Measurements from ENCODE around the gene NETO1.

NETO1 gene

DNA sequence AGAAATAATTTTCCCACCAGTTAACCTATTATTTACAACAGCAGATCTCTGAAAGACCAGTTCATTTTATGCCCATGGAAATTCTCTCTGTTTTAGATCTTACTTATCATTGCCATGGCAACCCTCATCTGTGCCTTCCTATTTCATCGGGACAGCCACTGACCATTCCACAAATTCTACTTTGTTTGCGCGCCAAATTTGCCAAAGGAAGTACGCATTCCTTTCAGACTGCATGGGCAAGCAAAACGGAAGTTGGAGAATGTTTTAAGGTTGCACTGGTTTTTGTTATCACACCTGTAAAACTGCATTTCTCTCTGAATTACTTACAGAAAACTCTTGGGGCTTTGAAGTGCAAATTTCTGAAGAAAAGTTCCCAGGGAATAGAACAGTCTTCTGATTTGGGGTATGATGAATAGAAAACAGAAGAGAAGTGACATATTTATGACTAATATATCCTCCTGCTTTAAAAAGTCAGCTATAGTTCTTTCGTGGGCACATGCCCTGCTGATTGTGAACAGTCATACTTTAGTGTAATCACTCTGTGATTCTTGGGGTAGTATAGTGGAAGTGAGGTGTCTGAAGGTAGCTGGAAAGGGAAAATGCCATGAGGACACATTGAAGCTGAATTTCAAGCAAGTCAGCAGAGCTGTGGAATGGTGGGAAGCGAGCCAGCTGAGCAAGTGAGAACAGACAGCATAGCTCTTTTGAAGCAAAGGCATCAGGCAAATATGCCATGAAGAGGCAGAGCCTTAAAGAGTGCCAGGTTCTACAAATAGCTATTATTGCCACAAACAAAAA is 20.9 kb downstream of the NETO1 start:
- no peak for DNase-seq (ENCODE audit: low spot score)

- no peak for DNase-seq (ENCODE audit: low spot score)
Measured at GRCh38 chr18:72843743-72844142, 24.0 kb downstream of the NETO1 start.

- no peak for DNase-seq (ENCODE audit: low spot score)
Measured at GRCh38 chr18:72840109-72840508, 27.7 kb downstream of the NETO1 start.

GRCh38 chr18:72834731-72835130 is 33.1 kb downstream of the NETO1 start:
- no peak for DNase-seq (ENCODE audit: low spot score)

DNA sequence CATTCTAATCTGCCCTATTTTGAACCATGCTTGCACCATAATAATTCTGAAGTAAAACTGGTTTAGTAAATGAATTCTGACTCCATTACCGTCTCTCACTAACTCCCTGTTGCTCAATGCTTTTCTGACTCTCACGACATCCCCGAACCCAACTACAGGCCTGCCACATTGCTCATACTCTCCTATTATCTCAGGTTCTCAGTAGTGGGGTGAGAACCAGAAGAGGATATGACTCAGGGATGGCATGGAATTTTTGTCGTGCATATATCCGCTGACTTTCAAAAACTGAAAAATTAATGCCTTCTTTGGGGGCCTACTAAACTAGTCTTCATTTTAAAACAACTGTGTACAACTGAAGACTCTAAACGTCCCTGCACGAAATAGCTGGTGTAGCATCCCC is 34.3 kb downstream of the NETO1 start:
- no peak for DNase-seq (ENCODE audit: low spot score)

DNA sequence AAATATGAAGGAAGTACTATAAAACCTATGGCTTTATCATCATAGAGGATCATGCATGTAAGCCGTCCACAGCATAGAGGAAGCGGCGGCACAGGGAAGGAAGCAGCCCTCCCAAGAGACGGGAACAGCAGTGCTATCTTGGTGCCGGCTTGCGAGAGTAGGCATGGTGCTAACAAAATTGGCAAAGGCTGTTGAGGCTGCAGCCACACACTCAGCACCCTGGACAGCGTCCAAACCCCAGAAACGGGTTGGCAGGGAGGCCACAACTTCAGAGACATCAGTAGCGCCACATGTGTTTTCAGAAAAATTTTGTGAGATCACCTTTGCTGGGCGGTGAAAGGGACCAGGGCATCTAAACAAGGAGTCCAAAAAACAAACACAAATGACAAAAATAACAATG is 37.7 kb downstream of the NETO1 start:
- DNase-seq (ENCODE audit: low spot score), result peak; percentile 11

GRCh38 chr18:72828601-72829000 is 39.2 kb downstream of the NETO1 start:
- DNase-seq (ENCODE audit: low spot score), result no peak

DNA sequence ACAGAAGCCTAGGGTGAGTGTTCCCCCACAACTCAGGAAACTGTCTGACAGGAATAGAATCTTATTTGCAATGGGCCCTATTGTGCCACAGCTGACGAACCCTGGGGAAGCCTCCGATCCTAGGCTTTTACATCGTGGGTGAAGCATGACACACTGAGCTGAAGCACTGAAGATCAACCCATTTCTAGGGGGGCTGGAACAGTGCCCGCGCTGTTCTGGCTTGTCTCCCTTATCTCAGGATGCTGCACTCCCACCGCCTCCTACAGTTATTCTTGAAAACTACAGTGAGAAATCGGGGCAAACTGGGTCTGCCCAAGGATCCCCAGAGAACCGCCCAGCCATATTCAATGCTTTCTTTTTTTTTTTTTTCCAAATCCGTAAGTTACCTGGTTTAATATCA is 41.1 kb downstream of the NETO1 start:
- DNase-seq (ENCODE audit: low spot score), result no peak

- no peak for DNase-seq (ENCODE audit: low spot score)
Measured at GRCh38 chr18:72823345-72823744, 44.4 kb downstream of the NETO1 start.

GRCh38 chr18:72822202-72822601 is 45.6 kb downstream of the NETO1 start:
- DNase-seq (ENCODE audit: low spot score), result no peak

GRCh38 chr18:72820571-72820970 is 47.2 kb downstream of the NETO1 start:
- DNase-seq (ENCODE audit: low spot score), result no peak

DNA sequence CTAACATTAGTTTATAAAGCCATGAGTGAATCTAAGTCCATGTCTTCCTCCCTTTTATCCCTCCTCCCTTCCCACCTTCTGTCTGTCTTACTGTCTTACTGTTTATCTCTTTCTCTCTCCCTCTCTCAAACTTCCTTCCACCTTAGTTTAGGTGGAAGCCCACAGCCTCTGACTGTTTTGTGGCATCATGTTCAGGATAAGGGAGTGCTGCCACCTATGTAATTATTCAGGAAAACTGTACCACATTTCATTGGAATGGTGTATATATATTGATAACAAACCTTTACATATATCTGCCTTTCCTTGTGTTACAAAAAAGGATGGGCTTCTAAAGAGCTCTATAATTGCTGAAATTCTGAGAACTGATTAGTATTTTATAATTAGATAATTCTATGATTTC is 48.7 kb downstream of the NETO1 start:
- no peak for DNase-seq (ENCODE audit: low spot score)

DNA sequence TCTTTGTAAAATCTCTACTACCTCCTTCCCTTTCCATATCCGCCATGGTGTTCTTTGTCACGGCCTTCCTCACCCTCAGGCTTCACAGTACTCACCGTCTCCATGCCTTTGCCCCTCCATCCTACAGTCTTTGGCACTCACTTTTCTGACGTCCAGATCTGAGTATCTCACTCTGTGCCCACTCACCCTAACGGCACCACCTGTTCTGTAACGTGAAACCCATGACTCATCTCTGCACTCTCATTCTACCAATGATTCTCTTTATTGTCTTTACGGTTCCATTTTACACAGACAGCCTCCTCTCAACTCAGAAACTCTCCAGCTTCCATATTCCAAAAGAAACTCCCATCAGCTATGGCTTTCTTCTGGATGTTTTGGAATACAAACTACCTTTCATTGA is 56.7 kb downstream of the NETO1 start:
- no peak for DNase-seq (ENCODE audit: low spot score)

GRCh38 chr18:72808680-72809079 is 59.1 kb downstream of the NETO1 start:
- peak; percentile 33 for DNase-seq (ENCODE audit: low spot score)

DNA sequence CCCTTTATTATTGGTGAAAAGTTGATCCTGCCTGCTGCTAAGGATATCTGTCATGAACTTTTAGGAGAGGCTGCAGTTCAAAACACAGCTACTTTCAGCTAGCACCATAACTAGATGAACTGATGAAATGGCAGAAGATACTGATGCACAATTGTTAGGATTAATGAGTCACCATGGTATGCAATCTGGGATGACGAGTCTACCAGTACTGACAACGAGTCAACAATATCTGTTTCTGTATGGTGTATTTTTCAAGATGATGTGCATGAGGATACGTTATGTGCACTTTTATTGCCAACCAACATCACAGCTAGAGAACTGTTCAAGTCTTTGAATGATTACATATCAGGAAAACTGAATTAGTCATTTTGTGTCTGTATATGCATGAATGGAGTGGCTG is 68.7 kb downstream of the NETO1 start:
- no peak for DNase-seq (ENCODE audit: low spot score)

DNA sequence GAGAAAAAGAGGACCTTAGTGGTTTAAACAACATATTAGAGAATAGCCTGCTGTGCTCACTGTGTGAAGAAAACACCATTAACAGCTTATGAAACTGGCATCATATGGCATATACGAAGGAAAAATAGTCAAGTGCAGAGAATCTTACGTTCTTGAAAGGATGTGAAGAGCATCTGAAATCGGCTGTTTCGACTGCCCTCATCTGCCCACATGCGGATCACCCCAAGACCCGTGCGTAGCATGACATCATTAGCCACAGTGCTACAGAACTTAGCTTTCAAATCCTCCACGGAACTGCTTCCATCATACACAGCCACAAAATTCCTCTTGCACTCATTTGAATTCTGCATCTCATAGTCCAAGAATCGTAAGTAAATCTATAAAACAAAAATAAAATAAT is 84.3 kb downstream of the NETO1 start:
- DNase-seq (ENCODE audit: low spot score), result no peak

DNA sequence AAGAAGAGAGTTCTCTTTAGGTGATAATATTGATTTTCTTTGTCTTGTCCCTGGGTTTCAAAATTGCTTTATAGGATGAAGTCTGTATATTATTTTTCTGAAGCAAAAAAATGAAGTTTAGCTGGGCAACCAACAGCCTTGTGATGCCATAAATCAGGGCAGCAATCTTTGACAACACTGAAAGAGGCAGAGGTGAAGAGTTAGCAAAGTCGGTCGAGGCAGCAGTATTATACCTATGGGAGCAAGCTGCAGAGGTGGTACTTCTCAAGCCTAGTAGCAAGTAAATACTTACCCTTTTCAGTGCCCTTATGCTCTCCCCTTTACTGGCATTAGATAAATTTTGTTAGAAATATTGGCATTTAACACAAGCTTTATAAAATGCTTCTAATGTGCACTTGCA is 92.9 kb downstream of the NETO1 start:
- no peak for DNase-seq (ENCODE audit: low spot score)

DNA sequence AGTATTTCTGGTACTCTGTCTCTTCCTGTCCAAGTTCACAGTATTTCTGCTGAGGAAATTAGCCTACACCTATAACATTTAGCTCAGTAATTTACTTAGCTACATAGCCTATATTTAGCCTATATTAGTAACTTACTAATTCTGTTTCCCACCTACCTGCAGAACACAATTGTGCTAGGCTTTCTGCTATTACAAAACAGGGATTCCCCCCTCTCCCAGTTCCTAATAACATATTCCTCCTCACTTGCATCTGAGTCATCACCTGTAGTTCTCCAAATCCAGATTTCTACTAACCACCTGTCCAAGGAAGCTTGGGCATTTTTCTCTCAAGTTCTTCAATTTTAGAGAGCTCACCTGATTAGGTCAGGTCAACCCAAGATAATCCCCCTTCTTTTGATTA is 94.9 kb downstream of the NETO1 start:
- DNase-seq (ENCODE audit: low spot score), result no peak

DNA sequence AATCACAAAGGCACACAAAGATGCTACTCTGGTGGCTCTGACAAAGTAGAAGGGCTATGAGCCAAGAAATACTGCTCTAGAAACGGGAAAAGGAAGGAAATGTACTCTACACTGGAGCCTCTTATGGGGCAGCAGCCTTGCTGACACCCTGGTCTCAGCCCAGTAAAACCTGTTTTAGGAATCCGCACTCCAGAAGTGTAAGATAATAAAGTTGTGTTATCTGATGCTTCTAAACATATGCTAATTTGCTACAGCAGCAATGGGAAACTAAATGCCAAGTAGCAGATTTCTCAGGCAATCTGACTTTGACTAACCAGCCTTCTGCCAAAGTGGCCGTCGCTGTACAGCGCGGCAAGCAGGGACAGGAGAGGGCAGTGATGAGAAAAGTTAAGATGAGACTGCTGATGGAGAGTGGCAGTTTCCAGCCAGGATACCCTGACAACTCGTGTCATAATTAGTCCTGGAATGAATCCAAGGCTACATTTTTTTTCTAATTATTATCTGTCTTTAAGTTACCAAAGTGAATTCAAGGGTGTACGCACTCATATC is 99.0 kb downstream of the NETO1 start:
- no peak for DNase-seq (ENCODE audit: low spot score)

DNA sequence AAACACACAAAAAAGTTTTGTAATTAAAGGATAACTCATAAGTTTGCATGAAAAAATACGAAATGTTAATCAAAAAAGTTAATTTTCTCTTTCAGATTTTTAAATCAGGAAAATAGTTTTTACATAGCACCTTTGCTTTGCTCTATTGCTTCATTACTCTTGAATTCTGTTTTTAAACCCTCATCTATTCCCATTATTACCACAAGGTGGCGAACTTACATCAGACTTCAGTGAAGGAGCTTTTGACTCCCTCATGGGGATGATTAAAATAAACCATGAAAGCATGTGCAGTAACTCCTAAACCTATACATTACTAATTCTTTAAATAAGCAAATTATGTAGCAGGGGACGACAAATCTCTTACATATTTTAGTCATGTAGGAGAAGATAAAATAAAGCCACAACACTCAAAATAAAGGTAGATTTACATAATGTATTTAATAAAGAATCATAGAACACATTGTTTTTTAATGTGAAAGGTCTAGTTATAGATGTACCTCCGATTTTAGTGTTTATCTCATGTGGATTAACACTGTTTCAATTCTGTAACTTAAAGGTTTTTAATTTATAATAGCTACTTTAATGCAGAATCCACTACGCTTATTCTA is 105.2 kb downstream of the NETO1 start:
- DNase-seq (ENCODE audit: low spot score), result peak; percentile 50

DNA sequence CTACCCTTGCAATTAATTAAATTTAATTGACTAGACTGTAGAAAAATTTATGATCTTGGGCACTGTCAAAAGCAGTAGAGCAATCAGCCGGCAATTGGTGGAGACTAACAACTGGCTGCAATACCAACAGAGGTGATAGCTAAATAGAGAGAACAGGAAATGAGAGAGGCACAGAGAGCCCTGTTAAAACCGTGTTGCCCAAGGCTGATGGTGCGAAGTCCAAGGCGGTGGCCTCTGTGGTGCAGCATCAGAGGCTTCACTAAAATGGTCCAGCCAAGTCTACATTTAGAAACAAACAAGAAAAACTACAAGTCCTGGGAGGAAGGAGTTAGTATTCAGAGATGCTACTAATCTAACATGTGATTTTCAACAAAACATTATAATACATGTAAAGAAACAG is 115.6 kb downstream of the NETO1 start:
- no peak for DNase-seq (ENCODE audit: low spot score)

DNA sequence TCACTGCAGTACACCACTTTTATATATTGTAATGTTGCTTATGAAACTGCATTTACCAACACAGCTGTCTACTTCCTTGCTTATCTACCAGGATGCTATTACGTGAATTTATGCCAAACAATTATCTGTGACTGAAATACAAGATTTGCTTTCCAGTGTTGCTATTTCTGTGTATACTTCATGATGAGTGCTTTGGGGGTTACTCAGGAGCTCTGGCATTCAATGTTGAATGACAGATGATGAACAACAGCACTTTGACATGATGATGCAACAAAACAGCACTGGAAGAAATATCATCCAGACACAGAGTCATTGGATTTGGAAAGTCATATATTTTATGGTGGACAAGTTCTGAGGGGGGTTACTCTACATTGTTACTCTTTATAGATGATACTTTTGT is 125.8 kb downstream of the NETO1 start:
- no peak for DNase-seq (ENCODE audit: low spot score)

DNA sequence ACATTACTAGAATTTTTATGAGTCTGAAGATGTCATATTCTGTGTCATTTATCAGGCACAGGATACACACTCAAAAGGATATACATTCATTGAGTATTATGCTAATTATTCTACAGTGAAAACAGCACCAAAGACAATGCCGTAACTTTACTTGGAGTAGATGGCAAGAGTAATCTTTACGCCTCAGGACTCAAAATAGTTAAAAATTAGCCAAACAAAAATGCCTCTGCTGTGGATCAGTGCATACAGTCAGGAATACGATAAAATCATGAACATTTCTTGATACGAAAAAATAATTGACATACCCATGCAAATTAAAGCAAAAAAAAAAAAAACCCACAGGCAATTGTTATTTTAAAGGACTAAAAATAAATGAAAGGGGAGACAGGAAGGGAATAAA is 129.7 kb downstream of the NETO1 start:
- DNase-seq (ENCODE audit: low spot score), result no peak

DNA sequence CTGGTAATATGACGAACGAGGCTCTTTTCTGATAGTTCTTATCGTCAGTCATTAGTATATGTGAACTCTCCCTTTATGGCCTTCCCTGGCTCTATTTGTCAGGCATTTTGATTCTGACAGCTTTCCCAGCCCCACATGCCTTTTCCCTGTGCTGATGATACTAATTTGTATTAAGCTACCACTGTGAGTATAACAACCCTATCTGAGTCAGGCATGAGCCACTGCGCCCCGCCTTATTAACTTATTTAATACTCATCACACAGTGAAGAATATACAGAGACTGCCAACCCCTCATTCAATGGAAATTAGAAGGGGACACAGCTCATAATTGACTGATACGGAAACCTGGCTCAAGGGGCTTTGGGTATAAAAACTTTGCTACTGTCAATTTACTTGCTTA is 140.0 kb downstream of the NETO1 start:
- DNase-seq (ENCODE audit: low spot score), result no peak
